Neural progenitor cell (in vitro differentiated cells): ENCODE measurements around the gene LMX1B.

Experiments used
- CTCF ChIP-seq: fragments of 200-600 bp; sonication (generic); IDR thresholded peaks from 2 replicates; pipeline ENCODE4 v1.5.1; 2017; ENCODE audit warnings: antibody characterized with exemption, mild to moderate bottlenecking
- EZH2 ChIP-seq: fragments of 200-600 bp; sonication (generic); IDR thresholded peaks from 2 replicates; pipeline ENCODE4 v1.6.1; 2017; ENCODE audit warnings: antibody characterized with exemption, mild to moderate bottlenecking, moderate library complexity

GRCh38 chr9:126636983-126637798 is 23.5 kb downstream of the LMX1B start:
- TF ChIP-seq CTCF (no peak), EZH2 (no peak)
